ENCODE results near the gene CAVIN1.
"Not testable (repeated sequence)": the region's sequence is repeated elsewhere in the genome, so short reads cannot be mapped to it uniquely, and the experiment has no call there.

CAVIN1 gene

GRCh38 chr17:42436391-42436790 is 13.3 kb upstream of the CAVIN1 start:
- in situ Hi-C loops (cut with MboI; ENCODE audit: low sequenced_read_pairs) = no loop called here

DNA sequence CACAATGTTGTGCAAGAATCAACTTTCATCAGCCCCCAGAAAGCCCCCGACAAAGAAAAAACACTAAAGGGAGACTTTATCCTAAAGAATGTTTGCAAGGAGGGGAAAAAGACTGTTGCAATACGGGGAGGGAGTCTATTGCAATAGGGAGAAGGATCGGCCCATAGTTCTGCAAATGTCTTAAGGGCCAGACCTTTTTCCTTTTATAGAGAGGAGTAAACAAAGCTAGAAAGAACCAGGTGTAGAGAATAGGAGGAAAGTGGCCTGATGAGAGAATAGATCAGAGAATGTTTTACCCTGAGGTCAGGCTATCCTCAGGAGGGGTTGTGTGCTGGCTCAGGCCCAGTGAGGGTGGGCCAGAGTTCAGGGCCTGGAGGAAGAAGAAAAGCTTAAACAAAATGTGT is 8.7 kb upstream of the CAVIN1 start:
- in situ Hi-C loops (cut with MboI; ENCODE audit: low sequenced_read_pairs) = no loop called here

- in situ Hi-C loops (cut with MboI; ENCODE audit: low sequenced_read_pairs) = no loop called here
These were observed 6.8 kb upstream of the CAVIN1 start for GRCh38 chr17:42429726-42430447.

DNA sequence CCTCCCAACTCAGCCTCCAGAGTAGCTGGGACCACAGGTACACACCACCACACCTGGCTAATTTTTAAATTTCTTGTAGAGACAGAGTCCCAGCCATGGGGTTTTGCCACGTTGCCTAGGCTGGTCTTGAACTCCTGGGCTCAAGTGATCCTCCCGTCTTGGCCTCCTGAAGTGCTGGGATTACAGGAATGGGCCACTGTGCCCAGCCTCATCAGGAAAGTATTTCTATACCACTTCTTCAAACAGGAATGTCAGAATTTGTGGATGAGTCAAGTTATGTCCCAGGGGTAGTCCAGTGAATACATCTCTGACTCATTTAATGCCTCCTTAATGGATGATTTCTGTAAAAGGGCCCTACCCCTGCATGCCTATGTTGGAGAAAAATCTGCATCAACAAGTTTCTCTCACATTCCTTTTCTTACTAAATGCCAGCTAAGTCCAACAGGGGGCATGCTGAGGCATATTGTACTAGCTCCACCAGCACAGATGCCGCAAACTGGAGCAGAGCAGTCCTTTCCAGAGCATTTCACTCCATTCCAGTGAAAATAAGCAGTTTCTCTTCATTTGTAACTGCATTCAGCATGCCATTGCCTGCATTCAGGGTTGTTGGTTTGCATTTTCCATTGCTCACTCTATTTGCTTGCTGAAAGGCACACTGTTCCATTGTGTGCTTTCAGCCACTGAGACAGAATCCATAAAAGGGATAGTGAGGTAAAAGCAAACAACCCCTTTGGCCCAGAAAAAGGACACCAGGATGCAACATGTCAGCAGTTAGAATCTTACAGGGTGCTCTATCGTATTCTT is 5.3 kb upstream of the CAVIN1 start:
- in situ Hi-C loops (cut with MboI; ENCODE audit: low sequenced_read_pairs) = no loop called here

DNA sequence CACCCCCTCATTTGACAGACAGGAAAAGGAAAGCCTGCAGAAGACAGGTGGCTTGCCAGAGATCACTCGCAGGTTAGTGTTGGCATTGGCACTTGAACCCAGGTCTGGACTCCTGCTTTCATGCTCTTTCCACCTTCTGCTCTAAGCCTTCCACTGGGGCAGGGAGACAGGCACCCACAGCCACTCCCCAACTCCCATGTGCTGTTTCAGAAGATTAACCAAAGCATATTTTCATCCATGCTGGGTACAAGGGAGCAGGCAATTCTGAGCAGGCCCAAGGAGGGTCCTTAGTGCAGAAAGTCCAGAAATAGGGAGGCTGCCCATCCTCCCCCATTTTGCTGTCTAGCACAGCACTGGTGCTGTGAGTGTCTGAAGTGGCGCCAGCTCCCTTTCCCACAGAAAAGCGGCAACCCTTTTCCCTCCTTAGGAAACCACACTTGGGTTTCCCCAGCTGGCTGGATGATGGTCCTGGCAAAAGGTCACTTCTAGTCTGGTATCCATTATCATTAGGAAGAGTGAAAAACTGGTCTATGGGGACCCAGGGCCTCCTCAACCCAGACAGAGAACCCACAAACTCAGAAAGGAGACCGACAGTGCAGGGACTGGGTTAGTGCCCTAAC is 2.0 kb upstream of the CAVIN1 start:
- in situ Hi-C loops (cut with MboI; ENCODE audit: low sequenced_read_pairs) = no loop called here

- in situ Hi-C loops (cut with MboI; ENCODE audit: low sequenced_read_pairs) = no loop called here
These were observed 710 bp upstream of the CAVIN1 start for GRCh38 chr17:42423766-42424165.

DNA sequence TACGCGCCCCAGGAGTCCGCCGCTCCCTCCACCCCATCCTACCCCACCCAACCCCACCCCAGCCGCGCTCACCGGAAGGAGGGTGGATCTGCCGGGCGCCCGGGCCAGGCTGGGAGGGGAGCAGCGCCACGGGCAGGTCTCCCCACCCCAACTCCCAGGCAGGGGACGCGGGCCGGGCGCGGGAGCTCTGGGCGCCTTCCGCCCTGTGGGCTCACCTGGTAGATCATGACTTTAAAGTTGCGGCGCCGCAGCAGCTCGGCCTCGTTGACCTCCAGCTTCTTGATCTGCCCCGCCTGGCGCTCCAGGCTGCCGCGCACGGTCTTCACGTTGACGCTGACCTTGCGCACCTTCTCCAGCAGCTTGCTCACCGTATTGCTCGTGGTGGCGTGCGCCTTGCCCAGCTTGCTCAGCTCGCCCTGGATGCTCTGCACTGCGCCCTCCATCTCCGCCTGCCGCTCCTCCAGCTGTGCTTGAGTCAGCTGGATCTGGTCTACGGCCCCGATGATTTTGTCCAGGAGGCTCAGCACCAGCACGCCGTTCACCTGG is 571 bp downstream of the CAVIN1 start:
- in situ Hi-C loops (cut with MboI; ENCODE audit: low sequenced_read_pairs) = no loop called here

GRCh38 chr17:42421507-42422338 is 1.3 kb downstream of the CAVIN1 start:
- in situ Hi-C loops (cut with MboI; ENCODE audit: low sequenced_read_pairs) = no loop called here

DNA sequence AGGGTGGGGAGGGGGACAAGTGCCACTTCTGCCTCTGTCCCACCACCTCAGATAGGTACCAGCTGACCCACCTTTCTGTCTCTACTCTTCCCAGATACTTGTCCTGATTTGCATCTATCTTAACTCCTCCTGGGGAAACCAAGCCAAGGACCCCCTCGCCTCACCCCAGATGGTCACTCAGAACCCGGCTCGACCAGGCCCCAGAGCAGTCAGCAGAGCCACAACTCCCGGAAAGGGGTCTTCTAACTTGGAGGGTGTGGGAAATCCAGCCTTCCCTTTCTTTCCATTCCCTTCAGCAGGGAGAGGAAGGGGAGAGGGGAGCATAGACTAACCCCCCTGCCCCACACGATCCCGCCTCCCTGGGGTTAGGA is 1.9 kb downstream of the CAVIN1 start:
- in situ Hi-C loops (cut with MboI; ENCODE audit: low sequenced_read_pairs) = no loop called here

- in situ Hi-C loops (cut with MboI; ENCODE audit: low sequenced_read_pairs) = not testable (repeated sequence)
These were observed 5.1 kb downstream of the CAVIN1 start for GRCh38 chr17:42417981-42418380.

GRCh38 chr17:42414704-42415409 is 8.2 kb downstream of the CAVIN1 start:
- in situ Hi-C loops (cut with MboI; ENCODE audit: low sequenced_read_pairs) = no loop called here

GRCh38 chr17:42413464-42414040 is 9.5 kb downstream of the CAVIN1 start:
- in situ Hi-C loops (cut with MboI; ENCODE audit: low sequenced_read_pairs) = no loop called here

GRCh38 chr17:42411905-42412679 is 11.0 kb downstream of the CAVIN1 start:
- in situ Hi-C loops (cut with MboI; ENCODE audit: low sequenced_read_pairs) = no loop called here

DNA sequence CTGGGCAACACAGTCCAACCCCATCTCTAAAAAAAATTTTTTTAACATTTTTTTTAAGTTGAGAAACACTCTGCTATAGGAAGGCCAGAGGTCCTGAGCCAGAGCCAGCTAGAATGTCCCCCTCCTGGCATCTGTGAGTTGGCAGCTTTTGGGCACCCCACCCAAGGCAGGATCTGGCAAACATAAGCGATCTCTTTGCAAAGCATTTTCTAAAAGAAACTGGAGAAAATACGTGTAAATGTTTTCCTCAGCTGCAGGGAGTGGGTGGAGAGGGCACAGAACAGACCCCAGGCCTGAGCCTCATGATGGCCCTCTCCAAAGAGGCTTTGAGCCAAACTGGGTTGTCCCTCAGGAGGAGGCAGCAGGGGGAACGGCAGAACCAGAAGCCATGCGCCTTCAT is 11.7 kb downstream of the CAVIN1 start:
- in situ Hi-C loops (cut with MboI; ENCODE audit: low sequenced_read_pairs) = no loop called here

GRCh38 chr17:42410319-42410685 is 12.8 kb downstream of the CAVIN1 start:
- in situ Hi-C loops (cut with MboI; ENCODE audit: low sequenced_read_pairs) = no loop called here

DNA sequence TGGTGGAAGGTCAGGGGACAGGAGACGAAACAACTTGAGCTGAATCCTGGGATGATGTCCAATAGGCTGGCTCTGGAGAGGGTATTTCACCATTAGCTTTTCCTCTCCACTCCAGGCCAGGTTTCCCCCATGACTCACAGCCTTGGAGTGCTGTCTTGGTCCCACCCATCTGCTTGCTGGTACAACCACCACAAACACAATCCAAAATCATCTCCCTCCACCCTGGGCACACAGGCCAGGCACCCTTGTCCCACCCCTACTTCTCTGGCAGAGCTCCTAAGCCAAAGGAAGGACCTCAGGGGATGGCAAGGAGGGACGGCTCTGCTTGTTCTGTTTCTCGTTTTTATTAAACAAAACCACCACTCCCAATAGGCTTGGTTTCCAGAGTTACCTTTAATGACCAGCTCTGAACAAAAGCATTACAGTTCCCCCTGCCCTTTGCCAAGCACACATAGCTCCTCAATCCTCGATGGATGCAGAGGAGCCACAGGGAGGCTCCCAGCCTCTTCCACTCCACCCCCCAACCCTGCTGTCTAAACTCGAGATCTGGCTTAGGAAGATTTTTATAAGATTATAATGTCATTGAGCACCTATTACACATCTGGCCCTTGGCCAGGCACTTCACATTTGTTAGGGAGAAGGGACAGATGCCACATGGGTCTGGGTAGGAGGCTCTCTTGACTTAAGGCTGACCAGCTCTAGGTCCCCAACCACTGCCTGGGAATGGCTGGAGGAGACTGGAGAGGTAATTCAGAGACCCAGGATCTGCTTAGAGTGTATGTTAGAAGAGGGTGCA is 13.3 kb downstream of the CAVIN1 start:
- in situ Hi-C loops (cut with MboI; ENCODE audit: low sequenced_read_pairs) = loop anchor here (10.0 kb wide), 1 partner anchor 85 kb away; no protein-coding TSS in a partner anchor

- in situ Hi-C loops (cut with MboI; ENCODE audit: low sequenced_read_pairs) = loop anchor here (10.0 kb wide), 1 partner anchor 83 kb away; no protein-coding TSS in a partner anchor
These were observed 15.0 kb downstream of the CAVIN1 start for GRCh38 chr17:42408061-42408460.

DNA sequence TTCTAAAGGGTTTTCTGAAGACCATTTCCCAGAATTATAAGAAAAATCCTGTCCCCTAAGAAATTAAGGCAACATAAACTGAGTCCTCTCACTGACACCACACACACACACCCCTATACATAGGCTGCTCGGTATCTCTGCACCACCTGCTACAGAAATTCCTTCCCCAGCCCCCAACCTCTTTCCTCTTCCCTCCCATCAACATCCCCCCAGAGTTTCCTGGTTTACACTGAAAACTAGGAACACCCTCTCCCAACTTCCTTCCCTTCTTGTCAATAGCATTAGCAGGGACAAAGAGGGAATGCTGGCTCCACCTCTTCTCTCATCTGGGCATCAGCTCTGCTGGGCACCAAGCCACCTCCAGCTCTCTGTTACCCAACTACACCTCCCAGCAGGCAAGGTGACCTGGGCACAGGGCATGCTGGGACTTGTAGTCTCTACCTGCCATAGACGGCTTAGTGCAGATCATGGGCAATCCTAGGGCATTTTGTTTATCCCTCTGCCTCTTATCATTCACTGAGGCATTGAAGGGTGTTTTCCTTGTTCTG is 15.7 kb downstream of the CAVIN1 start:
- in situ Hi-C loops (cut with MboI; ENCODE audit: low sequenced_read_pairs) = loop anchor here (10.0 kb wide), 1 partner anchor 83 kb away; no protein-coding TSS in a partner anchor
